Calu3 (cell line): ENCODE results near the gene SLC8A2. TPM values are rescaled to one million over a fixed set of nuclear protein-coding genes. Genes with fewer than 3 reads are reported as not detected.
"Not testable (repeated sequence)": the region's sequence is repeated elsewhere in the genome, so short reads cannot be mapped to it uniquely, and the experiment has no call there.

Experiments used
- BruUV-seq: library from RNA; stranded (reverse); fragments of 400-500 nt; replicated peaks from 2 replicates; lab custom pipeline; 2021; lab: Mats Ljungman, UMichigan
- CTCF ChIA-PET: fragments of 300-600 bp; sonication (Branson Sonifier 250); formaldehyde crosslinking; loops from one replicate; lab custom pipeline; 2022; ENCODE audit warnings: antibody characterized with exemption; lab: Charles Lee
- DNase-seq: peaks from one replicate; pipeline ENCODE4 v3.0.0; 2022
- H3K27ac Mint-ChIP-seq: one replicate; pipeline ENCODE4 v1.8.0; 2022; ENCODE audit warnings: mixed read lengths; ENCODE audit not compliant: unreplicated experiment
- H3K27me3 Mint-ChIP-seq: one replicate; pipeline ENCODE4 v1.8.0; 2022; ENCODE audit warnings: mixed read lengths; ENCODE audit not compliant: unreplicated experiment
- H3K36me3 Mint-ChIP-seq: one replicate; pipeline ENCODE4 v1.8.0; 2022; ENCODE audit warnings: mild to moderate bottlenecking, moderate library complexity, mixed read lengths; ENCODE audit not compliant: insufficient read depth, unreplicated experiment
- H3K4me1 Mint-ChIP-seq: one replicate; pipeline ENCODE4 v1.8.0; 2022; ENCODE audit warnings: mild to moderate bottlenecking, low read depth, mixed read lengths; ENCODE audit not compliant: unreplicated experiment
- H3K4me3 Mint-ChIP-seq: one replicate; pipeline ENCODE4 v1.8.0; 2022; ENCODE audit warnings: mild to moderate bottlenecking, low read depth, moderate library complexity, mixed read lengths; ENCODE audit not compliant: unreplicated experiment
- H3K9me3 Mint-ChIP-seq: one replicate; pipeline ENCODE4 v1.8.0; 2022; ENCODE audit warnings: low read depth, mixed read lengths; ENCODE audit not compliant: unreplicated experiment
- intact Hi-C: fragments of 100-400 bp; cut with micrococcal nuclease; formaldehyde crosslinking; loops from one replicate; pipeline ENCODE4 v1.10.0; 2022; ENCODE audit not compliant: unreplicated experiment
- total RNA-seq: library from RNA; stranded (reverse); gene quantifications from 2 replicates; pipeline ENCODE4 v1.2.3, GENCODE V29; 2022
- TF ChIP-seq, protein P1 (sequence below): fragments of 200-600 bp; IDR thresholded peaks from one replicate; pipeline ENCODE4 v1.8.0; 2022; ENCODE audit warnings: antibody characterized with exemption; ENCODE audit not compliant: unreplicated experiment

The SLC8A2 gene
- total RNA-seq, 1 experiment from 2014 or later, result 0.33 TPM

GRCh38 chr19:47487551-47488515, 16.1 kb upstream of the SLC8A2 start:
- H3K9me3 Mint-ChIP-seq, result no peaks in the 10 kb centered on the region
- no peak for DNase-seq
- H3K27ac Mint-ChIP-seq, result no peak overlapping the region
- BruUV-seq, result TSS peak; percentile 33
- no peak overlapping the region for H3K4me3 Mint-ChIP-seq
- H3K4me1 Mint-ChIP-seq, result peaks cover 14% of the 10 kb centered on the region
- no peaks in the 10 kb centered on the region for H3K27me3 Mint-ChIP-seq
- intact Hi-C loops, result no loop called here
- H3K36me3 Mint-ChIP-seq, result peaks cover 82% of the 10 kb centered on the region
- TF ChIP-seq, protein P1, sequence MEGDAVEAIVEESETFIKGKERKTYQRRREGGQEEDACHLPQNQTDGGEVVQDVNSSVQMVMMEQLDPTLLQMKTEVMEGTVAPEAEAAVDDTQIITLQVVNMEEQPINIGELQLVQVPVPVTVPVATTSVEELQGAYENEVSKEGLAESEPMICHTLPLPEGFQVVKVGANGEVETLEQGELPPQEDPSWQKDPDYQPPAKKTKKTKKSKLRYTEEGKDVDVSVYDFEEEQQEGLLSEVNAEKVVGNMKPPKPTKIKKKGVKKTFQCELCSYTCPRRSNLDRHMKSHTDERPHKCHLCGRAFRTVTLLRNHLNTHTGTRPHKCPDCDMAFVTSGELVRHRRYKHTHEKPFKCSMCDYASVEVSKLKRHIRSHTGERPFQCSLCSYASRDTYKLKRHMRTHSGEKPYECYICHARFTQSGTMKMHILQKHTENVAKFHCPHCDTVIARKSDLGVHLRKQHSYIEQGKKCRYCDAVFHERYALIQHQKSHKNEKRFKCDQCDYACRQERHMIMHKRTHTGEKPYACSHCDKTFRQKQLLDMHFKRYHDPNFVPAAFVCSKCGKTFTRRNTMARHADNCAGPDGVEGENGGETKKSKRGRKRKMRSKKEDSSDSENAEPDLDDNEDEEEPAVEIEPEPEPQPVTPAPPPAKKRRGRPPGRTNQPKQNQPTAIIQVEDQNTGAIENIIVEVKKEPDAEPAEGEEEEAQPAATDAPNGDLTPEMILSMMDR, result no peak
- CTCF ChIA-PET, result interaction anchor here (0.6 kb wide), 1 partner anchor 865 kb away, joined by 3 read pairs; no protein-coding TSS in a partner anchor

DNA sequence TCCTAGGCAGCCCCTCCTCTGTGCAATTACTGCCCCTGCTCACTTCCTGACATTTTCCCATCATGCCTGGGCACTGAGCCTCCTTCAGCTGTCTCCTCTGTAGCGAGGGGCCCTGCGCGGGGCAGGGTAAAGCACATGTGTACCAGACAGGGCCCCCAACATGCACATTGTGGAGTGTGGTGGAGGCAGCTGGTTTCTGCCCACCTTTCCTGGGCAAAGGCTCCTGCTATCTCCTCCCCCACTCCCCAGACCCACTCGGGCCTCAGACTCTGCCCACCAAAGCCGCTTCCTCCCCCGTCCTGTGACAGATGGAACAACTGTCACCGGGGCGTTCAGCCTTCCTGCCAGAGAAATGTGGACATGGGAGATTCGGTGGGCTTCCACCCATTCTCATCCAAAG, 15.2 kb upstream of the SLC8A2 start:
- no peaks in the 10 kb centered on the region for H3K27me3 Mint-ChIP-seq
- peaks cover 14% of the 10 kb centered on the region for H3K4me1 Mint-ChIP-seq
- no TSS peak for BruUV-seq
- no peak overlapping the region for H3K27ac Mint-ChIP-seq
- DNase-seq, result no peak
- H3K36me3 Mint-ChIP-seq, result peaks cover 73% of the 10 kb centered on the region
- CTCF ChIA-PET, result interaction anchor here (0.6 kb wide), 1 partner anchor 865 kb away, joined by 3 read pairs; no protein-coding TSS in a partner anchor
- H3K9me3 Mint-ChIP-seq, result no peaks in the 10 kb centered on the region
- TF ChIP-seq, protein P1, result no peak
- no peak overlapping the region for H3K4me3 Mint-ChIP-seq
- intact Hi-C loops, result no loop called here

DNA sequence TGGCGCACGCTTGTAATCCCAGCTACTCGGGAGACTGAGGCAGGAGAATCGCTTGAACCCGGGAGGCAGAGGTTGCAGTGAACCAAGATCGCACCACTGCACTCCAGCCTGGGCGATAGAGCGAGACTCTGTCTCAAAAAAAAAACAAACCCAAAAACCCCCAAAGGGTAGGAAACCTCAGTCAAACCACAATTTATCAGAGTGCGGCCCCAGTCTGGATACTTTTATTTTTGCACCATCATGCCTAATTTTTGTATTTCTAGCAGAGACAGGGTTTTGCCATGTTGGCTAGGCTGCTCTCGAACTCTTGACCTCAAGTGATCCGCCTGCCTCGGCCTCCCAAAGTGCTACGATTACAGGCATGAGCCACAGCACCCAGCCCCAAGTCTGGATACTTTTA, 14.5 kb upstream of the SLC8A2 start:
- H3K4me3 Mint-ChIP-seq, DNase-seq, H3K27me3 Mint-ChIP-seq, H3K27ac Mint-ChIP-seq, H3K9me3 Mint-ChIP-seq, BruUV-seq, CTCF ChIA-PET, intact Hi-C loops: not testable (repeated sequence)
- H3K4me1 Mint-ChIP-seq, result peaks cover 14% of the 10 kb centered on the region
- peaks cover 66% of the 10 kb centered on the region for H3K36me3 Mint-ChIP-seq

GRCh38 chr19:47485210-47485609, 13.5 kb upstream of the SLC8A2 start:
- TF ChIP-seq, protein P1, result no peak
- no peaks in the 10 kb centered on the region for H3K9me3 Mint-ChIP-seq
- DNase-seq, result no peak
- peak overlapping the region; percentile 100 for H3K27ac Mint-ChIP-seq
- H3K27me3 Mint-ChIP-seq, result no peaks in the 10 kb centered on the region
- peak overlapping the region; percentile 97 for H3K4me3 Mint-ChIP-seq
- peaks cover 56% of the 10 kb centered on the region for H3K36me3 Mint-ChIP-seq
- CTCF ChIA-PET, result interaction anchor here (0.6 kb wide), 1 partner anchor 28 kb away, joined by 3 read pairs; no protein-coding TSS in a partner anchor
- intact Hi-C loops, result no loop called here
- H3K4me1 Mint-ChIP-seq, result peaks cover 14% of the 10 kb centered on the region
- no TSS peak for BruUV-seq
